ENCODE data around the gene ATP11B. TPM values are rescaled to one million over a fixed set of nuclear protein-coding genes. Genes with fewer than 3 reads are reported as not detected.

The ATP11B gene
- total RNA-seq, result 40.6 TPM
- long read RNA-seq, full-length matches to known transcripts, result 3 of 14 reads
- long read RNA-seq, partial matches to known transcripts, result 3 of 14 reads
- long read RNA-seq, other reads (novel, unspliced or antisense), result 8 of 14 reads

GRCh38 chr3:182792901-182793662, at the start of gene ATP11B:
Gene ATP11B, plus strand, starts transcription at chr3:182793504. Its CDS starts 256 bp downstream, at chr3:182793760.
- intact Hi-C loops (cut with DNase I), result loop anchor here (5.0 kb wide), 1 partner anchor 81 kb away; no protein-coding TSS in a partner anchor
- peak; percentile 91 for DNase-seq (ENCODE audit: low spot score)

- intact Hi-C loops (cut with DNase I), result no loop called here
- DNase-seq (ENCODE audit: low spot score), result no peak
Measured at GRCh38 chr3:182746959-182747358, 46.3 kb upstream of the ATP11B start.

- no peak for DNase-seq (ENCODE audit: low spot score)
- intact Hi-C loops (cut with DNase I), result no loop called here
Measured at GRCh38 chr3:182755308-182755707, 38.0 kb upstream of the ATP11B start.

- no peak for DNase-seq (ENCODE audit: low spot score)
- intact Hi-C loops (cut with DNase I), result no loop called here
Measured at GRCh38 chr3:182755712-182756111, 37.6 kb upstream of the ATP11B start.

DNA sequence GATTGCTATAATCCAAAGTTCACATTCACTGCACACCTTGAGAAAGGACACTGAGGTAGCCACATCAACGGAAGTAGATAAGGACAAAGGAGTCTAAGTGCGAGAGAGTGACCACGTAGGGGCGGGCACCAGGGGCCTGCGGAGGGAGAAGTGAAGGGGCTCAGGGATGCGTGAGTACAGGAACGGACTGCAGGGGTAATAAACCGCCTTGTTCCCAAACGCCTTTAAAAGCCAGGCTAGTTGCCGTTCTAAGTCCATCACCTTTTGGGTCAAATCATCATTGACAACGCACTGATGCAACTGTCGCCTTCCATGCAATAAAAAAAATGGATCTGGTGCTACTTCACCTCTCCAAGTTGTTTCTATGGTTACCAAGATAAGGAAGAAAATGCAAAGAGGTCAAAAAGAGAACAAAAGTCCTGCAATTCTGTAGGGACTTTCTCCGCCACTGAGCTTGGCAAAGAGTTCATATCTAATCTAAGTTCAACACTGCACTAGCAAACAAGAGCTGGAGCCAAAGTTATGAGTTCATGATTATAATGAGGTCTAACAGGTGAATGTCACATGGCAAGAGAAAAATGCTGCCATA, 32.6 kb upstream of the ATP11B start:
- intact Hi-C loops (cut with DNase I), result no loop called here

GRCh38 chr3:182763896-182764295, 29.4 kb upstream of the ATP11B start:
- no peak for DNase-seq (ENCODE audit: low spot score)
- intact Hi-C loops (cut with DNase I), result no loop called here

More for the DNA sequence above, 32.6 kb upstream of the ATP11B start:
- no peak for DNase-seq (ENCODE audit: low spot score)

DNA sequence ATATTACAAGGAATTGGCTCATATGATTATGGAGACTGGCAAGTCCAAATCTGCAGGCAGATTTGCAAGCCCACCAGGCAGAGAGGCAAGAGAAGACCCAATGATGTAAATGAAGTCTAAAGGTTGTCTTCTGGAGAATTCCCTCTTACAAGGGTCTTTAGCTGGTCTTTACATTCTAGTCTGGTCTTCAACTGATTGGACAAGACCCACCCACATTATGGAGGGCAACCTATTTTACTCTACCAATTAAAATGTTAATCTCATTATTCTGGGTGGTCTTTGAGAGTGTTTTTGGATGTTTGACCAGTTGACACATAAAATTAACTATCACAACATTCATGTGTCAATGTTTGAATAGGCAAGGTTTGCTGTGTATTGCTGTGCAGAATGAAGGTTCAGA, 28.0 kb upstream of the ATP11B start:
- DNase-seq (ENCODE audit: low spot score), result no peak
- intact Hi-C loops (cut with DNase I), result no loop called here

GRCh38 chr3:182766099-182766498, 27.2 kb upstream of the ATP11B start:
- DNase-seq (ENCODE audit: low spot score), result no peak
- intact Hi-C loops (cut with DNase I), result no loop called here

DNA sequence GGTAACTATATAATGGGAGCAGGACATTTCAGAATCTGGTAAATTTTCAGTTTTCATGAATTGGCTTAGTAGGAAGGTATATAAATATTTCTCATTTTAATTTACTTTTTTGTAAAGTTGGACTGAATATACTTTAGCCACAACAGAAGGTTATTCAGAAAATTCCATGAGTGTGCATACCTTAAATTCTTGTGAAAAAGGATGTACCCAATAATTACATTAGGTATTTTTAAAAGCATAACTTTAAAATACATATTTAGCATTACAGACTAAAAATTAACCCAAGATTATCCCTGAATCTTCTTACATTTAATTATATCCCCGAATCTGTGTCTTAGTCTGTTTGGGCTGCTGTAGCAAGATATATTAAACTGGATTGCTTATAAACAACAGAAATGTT, 24.9 kb upstream of the ATP11B start:
- intact Hi-C loops (cut with DNase I), result no loop called here
- no peak for DNase-seq (ENCODE audit: low spot score)

DNA sequence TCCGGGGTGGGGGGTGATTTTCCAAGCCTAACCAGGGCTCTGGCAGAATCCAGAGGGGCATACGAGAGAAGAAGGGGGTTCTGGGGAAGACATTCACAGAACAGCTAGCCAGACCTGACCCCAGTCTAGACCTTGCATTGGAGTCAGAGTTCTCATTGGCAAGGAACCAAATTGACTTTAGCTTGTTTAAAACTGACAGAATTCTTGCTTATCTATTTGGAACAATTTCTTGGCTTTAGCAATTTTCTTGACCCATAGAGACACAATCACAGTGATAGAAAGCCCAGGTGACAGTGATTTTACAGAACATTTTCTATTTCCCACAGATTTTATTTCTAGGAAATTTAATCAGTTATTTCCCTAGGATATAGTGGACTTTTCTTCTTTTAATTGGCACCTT, 23.6 kb upstream of the ATP11B start:
- intact Hi-C loops (cut with DNase I), result no loop called here
- no peak for DNase-seq (ENCODE audit: low spot score)

DNA sequence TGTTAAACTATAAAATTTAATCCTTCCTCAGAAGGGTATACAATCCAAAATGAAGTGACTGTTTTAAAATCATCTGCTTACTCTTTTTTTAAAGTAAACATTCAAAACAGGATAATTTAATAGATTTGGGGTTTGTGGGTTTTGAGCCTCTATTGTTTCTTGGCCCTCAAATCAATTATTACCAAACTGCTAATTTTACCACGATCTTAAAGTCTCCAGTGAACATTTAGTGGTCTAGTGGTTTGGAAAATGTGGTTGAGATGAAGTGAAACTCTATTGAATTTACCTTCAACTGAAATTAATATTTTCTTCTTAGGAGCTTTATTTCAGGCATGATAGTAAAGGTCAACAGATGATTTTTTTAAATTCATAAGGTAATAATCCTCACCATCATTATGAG, 11.2 kb upstream of the ATP11B start:
- intact Hi-C loops (cut with DNase I), result no loop called here
- no peak for DNase-seq (ENCODE audit: low spot score)

DNA sequence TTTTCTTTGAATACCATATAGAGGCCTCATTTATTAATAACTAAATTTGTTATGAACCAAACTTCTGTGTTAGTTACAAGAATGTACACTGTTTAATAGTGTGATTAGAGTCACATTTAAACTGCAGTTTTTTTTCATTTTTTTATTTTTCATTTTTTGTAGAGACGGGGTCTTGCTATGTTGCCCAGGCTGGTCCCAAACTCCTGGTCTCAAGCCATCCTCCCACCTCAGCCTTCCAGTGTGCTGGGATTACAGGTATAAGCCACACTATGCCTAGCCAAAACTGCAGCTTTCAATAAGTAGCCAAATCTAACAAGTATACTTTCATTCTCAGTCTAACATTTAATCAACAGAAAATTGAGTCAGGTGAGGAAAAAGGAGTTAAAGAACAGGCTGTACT, 10.2 kb upstream of the ATP11B start:
- no peak for DNase-seq (ENCODE audit: low spot score)
- intact Hi-C loops (cut with DNase I), result no loop called here

DNA sequence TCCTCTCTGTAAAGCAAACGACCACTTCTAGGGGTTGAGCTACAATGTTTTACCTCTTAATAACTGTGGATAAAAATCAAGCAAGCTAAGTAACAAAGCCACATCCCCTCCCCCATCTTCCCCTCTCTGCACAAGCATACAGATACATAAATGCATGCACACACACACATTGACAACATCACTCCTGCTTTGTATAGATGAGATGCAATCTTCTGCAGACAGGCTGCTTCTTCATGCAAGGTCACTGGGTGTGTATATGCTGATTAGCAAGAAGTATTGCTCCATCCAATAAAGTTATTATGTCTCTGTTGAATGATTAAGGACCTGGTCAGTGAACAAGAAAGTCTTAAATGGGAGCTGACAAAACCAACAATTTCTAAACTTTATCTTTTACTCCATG, 8.8 kb upstream of the ATP11B start:
- no peak for DNase-seq (ENCODE audit: low spot score)
- intact Hi-C loops (cut with DNase I), result no loop called here

- intact Hi-C loops (cut with DNase I), result no loop called here
Measured at GRCh38 chr3:182785142-182785541, 8.2 kb upstream of the ATP11B start.

DNA sequence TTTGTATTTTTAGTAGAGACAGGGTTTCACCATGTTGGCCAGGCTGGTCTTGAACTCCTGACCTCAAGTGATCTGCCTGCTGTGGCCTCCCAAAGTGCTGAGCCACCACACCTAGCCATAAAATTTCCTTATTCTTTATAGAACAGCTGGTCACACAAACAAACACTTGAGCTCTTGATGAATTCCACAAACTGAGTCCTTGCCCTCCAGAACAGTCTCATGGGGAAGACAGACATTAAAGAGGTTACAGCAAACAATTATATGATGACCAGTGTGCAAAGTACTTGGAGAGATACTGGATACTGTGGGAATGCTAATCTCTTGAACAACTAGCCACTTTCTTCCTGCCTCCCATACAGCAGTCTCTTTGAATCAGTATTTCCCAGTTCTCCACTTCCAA, 7.5 kb upstream of the ATP11B start:
- intact Hi-C loops (cut with DNase I), result no loop called here
- no peak for DNase-seq (ENCODE audit: low spot score)

More at GRCh38 chr3:182785142-182785541, 8.2 kb upstream of the ATP11B start:
- DNase-seq (ENCODE audit: low spot score), result no peak

GRCh38 chr3:182786564-182787196, 6.6 kb upstream of the ATP11B start:
- intact Hi-C loops (cut with DNase I), result no loop called here
- no peak for DNase-seq (ENCODE audit: low spot score)

- DNase-seq (ENCODE audit: low spot score), result no peak
- intact Hi-C loops (cut with DNase I), result no loop called here
Measured at GRCh38 chr3:182787302-182788036, 5.8 kb upstream of the ATP11B start.

GRCh38 chr3:182789371-182789770, 3.9 kb upstream of the ATP11B start:
- DNase-seq (ENCODE audit: low spot score), result no peak
- intact Hi-C loops (cut with DNase I), result no loop called here

DNA sequence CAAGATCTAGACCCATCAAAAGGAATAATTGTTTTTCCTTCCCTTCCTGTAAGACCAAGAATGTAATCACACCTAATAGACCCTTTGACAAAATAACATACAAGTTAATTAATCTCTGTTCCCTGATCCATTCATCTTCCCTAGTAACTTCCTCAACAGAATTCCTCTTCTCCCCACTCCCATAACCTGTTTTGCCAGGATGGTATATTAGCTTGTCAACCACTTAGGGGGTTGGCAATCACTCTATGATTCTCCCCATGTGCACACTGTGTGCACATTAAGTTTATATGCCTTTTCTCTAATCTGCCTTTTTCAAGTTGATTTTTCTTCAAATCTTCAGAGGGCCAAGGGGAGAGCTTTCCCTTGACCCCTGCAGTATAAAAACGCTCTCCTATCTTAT, 2.7 kb upstream of the ATP11B start:
- intact Hi-C loops (cut with DNase I), result loop anchor here (5.0 kb wide), 1 partner anchor 78 kb away; no protein-coding TSS in a partner anchor
- DNase-seq (ENCODE audit: low spot score), result no peak

Measured in cardiac septum (tissue), 1 donor.